ENCODE results near the gene MRPL14.

GRCh38 chr6:44085219-44085618 lies 42.0 kb downstream of the MRPL14 start:
- TF ChIP-seq CSDC2 (CRISPR knock-in tag; IDR thresholded peaks at IDR 0.05), result no peak
- TF ChIP-seq ZFP30 (CRISPR knock-in tag; IDR thresholded peaks at IDR 0.05), result no peak
- no peak for TF ChIP-seq TCF4 (CRISPR knock-in tag; IDR thresholded peaks at IDR 0.05; ENCODE audit: borderline replicate concordance)
- no peak for TF ChIP-seq RARB (CRISPR knock-in tag; IDR thresholded peaks at IDR 0.05)
- TF ChIP-seq ZNF565 (CRISPR knock-in tag; conservative IDR thresholded peaks at IDR 0.05; ENCODE audit: low read depth), result no peak
- no peak for TF ChIP-seq ZC3H10 (CRISPR knock-in tag; IDR thresholded peaks at IDR 0.05)
- no peak for TF ChIP-seq TOX (CRISPR knock-in tag; IDR thresholded peaks at IDR 0.05; ENCODE audit: borderline replicate concordance)
- TF ChIP-seq ARNTL (CRISPR knock-in tag; IDR thresholded peaks at IDR 0.05; ENCODE audit: borderline replicate concordance, low read depth), result no peak
